Mucosa of descending colon (tissue), 3 donors: Measurements from ENCODE around the gene RBM33. TPM values are rescaled to one million over a fixed set of nuclear protein-coding genes. Genes with fewer than 3 reads are reported as not detected.

Experiments
- ATAC-seq: fragments of 200-7000 bp; cut with Tn5 transposase; one replicate; pipeline ENCODE4 v1.9.1; 2020; ENCODE audit warnings: mild to moderate bottlenecking, moderate library complexity
- DNase-seq, 3 donors: peaks; one replicate each; pipeline ENCODE4 v3.0.0-alpha.2; 2020
- H3K36me3 ChIP-seq: fragments of 200-600 bp; one replicate; pipeline ENCODE4 v1.8.0; 2021; ENCODE audit warnings: low read depth, mild to moderate bottlenecking
- H3K4me1 ChIP-seq: fragments of 200-600 bp; one replicate; pipeline ENCODE4 v1.8.0; 2021; ENCODE audit warnings: low read depth, mild to moderate bottlenecking
- H3K4me3 ChIP-seq: fragments of 200-600 bp; one replicate; pipeline ENCODE4 v1.8.0; 2021; ENCODE audit warnings: mild to moderate bottlenecking
- H3K9me3 ChIP-seq: fragments of 200-600 bp; one replicate; pipeline ENCODE4 v1.8.0; 2021; ENCODE audit warnings: mild to moderate bottlenecking
- intact Hi-C, 2 donors: fragments of 100-400 bp; cut with DNase I in 1 of 2; cut with micrococcal nuclease in 1 of 2; formaldehyde crosslinking; loops; one replicate each; pipeline versions ENCODE4 v1.11.0 to v1.11.1; 2022; cut with DNase I, micrococcal nuclease
- total RNA-seq, 3 donors: library from RNA; stranded (reverse); fragmentation: NEBNext Ultra II Directional in 2 of 3; extraction: Animal tissue kit (Norgen Biotek cat#: 25700) in 2 of 3; gene quantifications; one replicate each; pipeline versions ENCODE4 v1.2.1 to v1.2.4, GENCODE V29; 2021 to 2023
- TF ChIP-seq, protein P1 (sequence below): fragments of 200-600 bp; IDR thresholded peaks from one replicate; pipeline ENCODE4 v1.8.0; 2022; ENCODE audit warnings: antibody characterized with exemption, mild to moderate bottlenecking
- donor health status: DM: no; HTN: no; CAD: no; lungs with moderate emphysema.
- donor health status: DM: no; HTN: no; CAD: no.
- donor health status: DM: no; HTN: yes; CAD: no.

The RBM33 gene
- total RNA-seq, 3 donors from 2014 or later = 59.9 to 75.8 (median 69.8) TPM

DNA sequence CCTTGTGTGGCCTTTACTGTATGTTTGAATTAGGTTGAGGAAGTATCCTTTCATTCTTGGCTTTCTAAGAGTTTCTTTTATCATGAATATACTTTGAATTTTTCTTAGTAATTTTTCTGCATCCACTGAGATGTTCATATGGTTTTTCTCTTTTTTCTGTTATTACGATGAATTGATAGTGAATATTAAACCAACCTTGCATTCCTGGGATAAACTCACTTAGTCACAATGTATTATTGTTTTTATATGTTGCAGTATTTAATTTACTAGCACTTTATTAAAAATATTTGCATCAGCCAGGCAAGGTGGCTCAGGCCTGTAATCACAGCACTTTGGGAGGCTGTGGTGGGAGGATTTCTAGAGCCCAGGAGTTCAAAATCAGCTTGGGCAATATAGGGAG is 15.3 kb upstream of the RBM33 start:
- no peak overlapping the region for H3K4me3 ChIP-seq
- peaks cover 12% of the 10 kb centered on the region for H3K9me3 ChIP-seq
- DNase-seq = no peak
- H3K4me1 ChIP-seq = no peaks in the 10 kb centered on the region
- no peaks in the 10 kb centered on the region for H3K36me3 ChIP-seq
- intact Hi-C loops = no loop called here
- TF ChIP-seq, protein P1, sequence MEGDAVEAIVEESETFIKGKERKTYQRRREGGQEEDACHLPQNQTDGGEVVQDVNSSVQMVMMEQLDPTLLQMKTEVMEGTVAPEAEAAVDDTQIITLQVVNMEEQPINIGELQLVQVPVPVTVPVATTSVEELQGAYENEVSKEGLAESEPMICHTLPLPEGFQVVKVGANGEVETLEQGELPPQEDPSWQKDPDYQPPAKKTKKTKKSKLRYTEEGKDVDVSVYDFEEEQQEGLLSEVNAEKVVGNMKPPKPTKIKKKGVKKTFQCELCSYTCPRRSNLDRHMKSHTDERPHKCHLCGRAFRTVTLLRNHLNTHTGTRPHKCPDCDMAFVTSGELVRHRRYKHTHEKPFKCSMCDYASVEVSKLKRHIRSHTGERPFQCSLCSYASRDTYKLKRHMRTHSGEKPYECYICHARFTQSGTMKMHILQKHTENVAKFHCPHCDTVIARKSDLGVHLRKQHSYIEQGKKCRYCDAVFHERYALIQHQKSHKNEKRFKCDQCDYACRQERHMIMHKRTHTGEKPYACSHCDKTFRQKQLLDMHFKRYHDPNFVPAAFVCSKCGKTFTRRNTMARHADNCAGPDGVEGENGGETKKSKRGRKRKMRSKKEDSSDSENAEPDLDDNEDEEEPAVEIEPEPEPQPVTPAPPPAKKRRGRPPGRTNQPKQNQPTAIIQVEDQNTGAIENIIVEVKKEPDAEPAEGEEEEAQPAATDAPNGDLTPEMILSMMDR = no peak
- ATAC-seq = no peak

DNA sequence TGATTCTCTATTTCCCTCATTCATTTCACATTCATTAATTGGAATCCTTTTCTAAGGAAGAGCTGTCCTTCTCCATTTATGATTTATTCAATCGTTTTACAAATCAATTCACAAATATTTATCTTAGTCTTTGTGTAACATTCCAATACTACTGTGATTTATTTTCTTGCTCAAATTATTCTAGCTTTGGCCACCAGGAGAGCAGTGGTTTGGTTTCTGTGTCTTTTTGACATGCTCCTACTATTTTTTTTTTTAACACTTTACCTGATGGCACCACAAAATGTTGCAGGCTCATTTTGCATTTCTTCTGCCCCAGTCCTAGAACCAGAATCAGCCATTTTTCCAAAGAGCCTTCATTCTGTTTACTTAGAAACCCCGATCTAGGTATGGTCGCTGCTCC is 13.3 kb upstream of the RBM33 start:
- TF ChIP-seq, protein P1 = no peak
- DNase-seq (no peak), ATAC-seq (no peak)
- H3K9me3 ChIP-seq = peaks cover 15% of the 10 kb centered on the region
- no peak overlapping the region for H3K4me3 ChIP-seq
- no peaks in the 10 kb centered on the region for H3K4me1 ChIP-seq
- no peaks in the 10 kb centered on the region for H3K36me3 ChIP-seq
- intact Hi-C loops = no loop called here

DNA sequence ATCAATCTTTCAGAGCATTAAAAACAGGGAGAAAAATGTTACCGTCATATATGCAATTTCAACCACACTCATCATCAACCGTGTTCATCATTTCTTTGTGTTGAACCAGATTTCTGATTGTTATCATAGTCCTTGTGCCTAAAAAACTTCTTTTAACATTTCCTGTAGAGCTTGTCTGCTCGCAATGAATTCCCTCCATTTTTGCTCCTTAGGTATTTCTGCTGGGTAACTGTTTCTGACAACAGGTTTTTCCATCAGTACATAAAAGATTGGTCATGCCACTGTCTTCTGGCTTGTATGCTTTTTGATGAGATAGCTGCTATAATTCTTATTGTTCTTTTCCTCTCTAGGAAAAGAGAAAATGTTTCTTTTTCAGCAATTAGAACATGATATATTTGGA is 8.6 kb upstream of the RBM33 start:
- intact Hi-C loops = no loop called here
- Histone ChIP-seq H3K4me3 (no peak overlapping the region), H3K4me1 (no peaks in the 10 kb centered on the region), H3K9me3 (peaks cover 13% of the 10 kb centered on the region), H3K36me3 (no peaks in the 10 kb centered on the region)
- ATAC-seq = no peak
- DNase-seq = no peak
- TF ChIP-seq, protein P1 = no peak

DNA sequence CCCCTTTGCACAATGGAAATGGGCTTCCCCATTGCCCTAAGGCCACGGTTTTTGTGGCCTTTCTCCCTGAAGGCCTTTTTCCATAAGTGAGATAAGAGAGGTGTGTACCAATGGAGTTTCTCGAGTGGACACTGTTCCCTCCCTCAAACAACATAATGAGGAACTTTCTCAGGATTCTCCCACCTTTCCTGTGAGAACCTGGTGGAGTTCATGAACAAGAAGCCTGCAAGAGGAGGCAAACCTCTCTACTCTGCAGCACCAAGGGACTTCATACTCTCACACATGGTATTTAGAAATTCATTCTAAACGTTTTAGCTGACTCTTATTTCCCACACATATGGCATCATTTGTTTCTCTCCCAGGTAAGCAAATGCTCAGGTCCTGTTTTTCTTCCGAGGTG is 7.3 kb upstream of the RBM33 start:
- ATAC-seq (no peak), DNase-seq (no peak)
- Histone ChIP-seq H3K36me3 (no peaks in the 10 kb centered on the region), H3K4me1 (no peaks in the 10 kb centered on the region), H3K4me3 (no peak overlapping the region), H3K9me3 (peaks cover 13% of the 10 kb centered on the region)
- TF ChIP-seq, protein P1 = no peak
- intact Hi-C loops = no loop called here

DNA sequence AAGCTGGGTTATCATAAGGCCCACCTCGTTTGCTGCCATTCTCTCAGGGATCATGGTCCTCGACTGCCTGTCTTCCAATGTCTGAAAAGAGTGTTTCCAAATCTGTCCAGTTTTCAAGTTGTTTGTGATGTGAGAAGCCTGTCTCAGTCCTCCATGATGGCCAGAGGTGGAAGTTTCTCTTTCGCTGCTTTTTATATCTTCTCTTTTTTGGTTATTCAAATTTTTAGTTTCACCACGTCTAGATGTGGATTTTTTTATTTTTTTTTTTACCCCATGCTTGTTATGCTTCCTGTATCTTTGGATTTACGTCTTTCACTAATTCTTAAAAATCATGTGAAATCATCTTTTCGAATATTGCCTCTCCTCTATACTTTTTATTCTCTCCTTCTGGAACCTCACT is 6.1 kb upstream of the RBM33 start:
- peaks cover 13% of the 10 kb centered on the region for H3K9me3 ChIP-seq
- no peak overlapping the region for H3K4me3 ChIP-seq
- DNase-seq = no peak
- intact Hi-C loops = no loop called here
- no peaks in the 10 kb centered on the region for H3K36me3 ChIP-seq
- no peaks in the 10 kb centered on the region for H3K4me1 ChIP-seq
- ATAC-seq = no peak
- TF ChIP-seq, protein P1 = no peak

DNA sequence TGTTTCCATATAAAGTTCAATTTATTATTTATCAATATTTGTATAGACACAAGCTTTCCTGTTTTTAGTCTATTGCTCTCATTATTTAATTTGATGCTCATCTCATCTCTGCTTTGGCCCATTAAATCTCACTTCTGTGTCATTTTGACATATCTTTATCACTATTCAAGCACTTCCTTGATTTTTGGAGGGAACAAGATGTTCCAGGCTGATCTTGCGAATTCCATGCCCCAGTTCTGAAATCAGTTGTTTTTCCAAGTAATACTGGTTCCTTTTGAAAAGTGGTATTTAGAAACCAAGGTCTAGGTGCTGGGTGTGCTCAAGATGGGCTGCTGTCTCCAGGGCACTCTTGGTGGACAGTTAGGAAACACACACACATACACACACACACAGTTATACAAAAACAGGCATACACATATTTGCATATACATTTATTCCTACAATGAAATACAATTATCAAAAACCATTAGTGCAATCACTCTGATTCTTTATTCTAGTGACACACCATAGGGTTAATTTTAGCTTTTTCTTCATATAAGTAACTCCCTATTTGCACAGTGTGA is 4.4 kb upstream of the RBM33 start:
- no peak overlapping the region for H3K4me3 ChIP-seq
- ATAC-seq (no peak), DNase-seq (no peak)
- TF ChIP-seq, protein P1 = no peak
- intact Hi-C loops = no loop called here
- H3K4me1 ChIP-seq = no peaks in the 10 kb centered on the region
- H3K9me3 ChIP-seq = peaks cover 13% of the 10 kb centered on the region
- no peaks in the 10 kb centered on the region for H3K36me3 ChIP-seq
